GM12878 (cell line): Measurements from ENCODE around the gene TXNIP. TPM values are rescaled to one million over a fixed set of nuclear protein-coding genes. Genes with fewer than 3 reads are reported as not detected.

Source experiments
- ATF7 ChIP-seq: fragments of 450-650 bp; IDR thresholded peaks from 2 replicates; pipeline ENCODE4 v1.6.1; 2016; ENCODE audit warnings: low read depth, mild to moderate bottlenecking
- BMI1 ChIP-seq: fragments of 450-650 bp; IDR thresholded peaks from 2 replicates; pipeline ENCODE4 v1.6.1; 2016; ENCODE audit warnings: mild to moderate bottlenecking, moderate library complexity, borderline replicate concordance
- CHD1 ChIP-seq: IDR thresholded peaks from 2 replicates; pipeline ENCODE4 v1.6.1; 2012; ENCODE audit warnings: low read depth, low read length, improper control_type of control experiment
- CREB1 ChIP-seq: IDR thresholded peaks from 2 replicates; pipeline ENCODE4 v1.6.1; 2012; ENCODE audit warnings: low read depth, mild to moderate bottlenecking, inconsistent platforms
- FOS ChIP-seq: IDR thresholded peaks from 3 replicates; pipeline ENCODE4 v1.6.1; 2011; ENCODE audit warnings: borderline replicate concordance; ENCODE audit not compliant: insufficient read length; ENCODE audit errors: extremely low read depth
- HSF1 ChIP-seq: fragments of 150-350 bp; IDR thresholded peaks from 2 replicates; pipeline ENCODE4 v1.6.1; 2014; ENCODE audit warnings: mild to moderate bottlenecking, low read depth, low read length
- IRF3 ChIP-seq: fragments of 450-650 bp; IDR thresholded peaks from 2 replicates; pipeline ENCODE4 v1.6.1; 2014; ENCODE audit warnings: mild to moderate bottlenecking
- IRF4 ChIP-seq: IDR thresholded peaks from 2 replicates; pipeline ENCODE4 v1.6.1; 2011; ENCODE audit warnings: low read depth, low read length
- MAX ChIP-seq: IDR thresholded peaks from 2 replicates; pipeline ENCODE4 v1.6.1; 2012; ENCODE audit warnings: low read depth, low read length, improper control_type of control experiment
- MEF2B ChIP-seq: fragments of 450-650 bp; IDR thresholded peaks from 2 replicates; pipeline ENCODE4 v1.6.1; 2018; ENCODE audit warnings: mild to moderate bottlenecking, moderate library complexity; ENCODE audit not compliant: partially characterized antibody, poor library complexity, severe bottlenecking
- MTA3 ChIP-seq: IDR thresholded peaks from 2 replicates; pipeline ENCODE4 v1.6.1; 2012; ENCODE audit warnings: low read length, inconsistent platforms, borderline replicate concordance
- NR2C1 ChIP-seq: fragments of 450-650 bp; IDR thresholded peaks from 2 replicates; pipeline ENCODE4 v1.6.1; 2017; ENCODE audit warnings: antibody characterized with exemption, mild to moderate bottlenecking, moderate library complexity
- NR2F1 ChIP-seq: fragments of 450-650 bp; conservative IDR thresholded peaks from 2 replicates; pipeline ENCODE4 v1.6.1; 2017; ENCODE audit warnings: mild to moderate bottlenecking
- PML ChIP-seq: IDR thresholded peaks from 2 replicates; pipeline ENCODE4 v1.6.1; 2012; ENCODE audit warnings: low read length, inconsistent platforms
- POLR2AphosphoS5 ChIP-seq: IDR thresholded peaks from 2 replicates; pipeline ENCODE4 v1.6.1; 2011; ENCODE audit warnings: mild to moderate bottlenecking, low read length, inconsistent platforms
- RCOR1 ChIP-seq: conservative IDR thresholded peaks from 2 replicates; pipeline ENCODE4 v1.6.1; 2012; ENCODE audit warnings: low read depth, low read length, improper control_type of control experiment
- RELA ChIP-seq: fragments of 450-650 bp; IDR thresholded peaks from 2 replicates; pipeline ENCODE4 v1.8.0; 2014; ENCODE audit warnings: borderline replicate concordance; ENCODE audit not compliant: partially characterized antibody
- RELB ChIP-seq: fragments of 450-650 bp; IDR thresholded peaks from 2 replicates; pipeline ENCODE4 v1.6.1; 2017; ENCODE audit warnings: low read depth, mild to moderate bottlenecking, moderate library complexity
- TARDBP ChIP-seq: IDR thresholded peaks from 2 replicates; pipeline ENCODE4 v1.6.1; 2016; ENCODE audit warnings: borderline replicate concordance
- ZBTB33 ChIP-seq: fragments of 450-650 bp; IDR thresholded peaks from 2 replicates; pipeline ENCODE4 v1.6.1; 2017; ENCODE audit warnings: mild to moderate bottlenecking
- ZNF592 ChIP-seq: fragments of 450-650 bp; IDR thresholded peaks from 2 replicates; pipeline ENCODE4 v1.6.1; 2017; ENCODE audit warnings: mild to moderate bottlenecking, moderate library complexity
- polyA plus RNA-seq, 11 experiments: library from polyadenylated mRNA; depleted of rRNA in 4 of 11; unstranded in 6 of 11; stranded (reverse) in 5 of 11; fragments of >200 nt; fragmentation: Nextera tagmentation in 4 of 11; fragmentation: Illumina TruSeq in 1 of 11; extraction: Ambion mirVana in 4 of 11; extraction: Trizol in 1 of 11; gene quantifications; 1 replicate in 1 of 11; 2 replicates in 10 of 11; pipeline versions ENCODE4 v1.2.1 to v1.2.3, GENCODE V29; 2011 to 2016; ENCODE audit warnings: inconsistent platforms in 2 of 11, missing spikeins in 2 of 11, low read depth in 1 of 11
- total RNA-seq, 4 experiments: library from RNA; depleted of rRNA in 3 of 4; stranded (reverse); fragments of >200 nt in 3 of 4; fragmentation: Illumina TruSeq in 1 of 4; extraction: Trizol in 1 of 4; gene quantifications; 2 replicates each; pipeline versions ENCODE4 v1.2.1 to v1.2.3, GENCODE V29; 2013 to 2021

TXNIP gene
- total and polyA plus RNA-seq, 10 of the 15 experiments (the other 5 are each of a cell fraction or from before 2014, with no cell fraction given): 48.7 to 133 (median 107) TPM

GRCh38 chr1:145978471-145978853, 17.9 kb downstream of the TXNIP start (continued):
- no peak for TF ChIP-seq ZBTB33
- peak; percentile 46 for TF ChIP-seq MEF2B
- no peak for TF ChIP-seq HSF1
- no peak; the same call in 1 of the 2 replicates for TF ChIP-seq PML
- peak; percentile 42; the same call in 1 of the 2 replicates for TF ChIP-seq NR2C1
- TF ChIP-seq POLR2AphosphoS5: no peak
- no peak for TF ChIP-seq TARDBP
- no peak for TF ChIP-seq RCOR1
- TF ChIP-seq CHD1: no peak
- TF ChIP-seq IRF4: peak; percentile 67; the same call in 1 of the 2 replicates
- peak; percentile 27; the same call in 1 of the 2 replicates for TF ChIP-seq NR2F1
- TF ChIP-seq RELA: no peak
- TF ChIP-seq RELB: peak; percentile 26; the same call in 1 of the 2 replicates
- TF ChIP-seq FOS: no peak
- TF ChIP-seq BMI1: peak; percentile 21; the same call in 1 of the 2 replicates
- TF ChIP-seq MTA3: 0 out of 2 replicates have a peak, but pooled peaks have one; percentile 30
- TF ChIP-seq ATF7: peak; percentile 61; the same call in 1 of the 2 replicates
- no peak for TF ChIP-seq MAX
- TF ChIP-seq ZNF592: no peak
- TF ChIP-seq IRF3: no peak
- no peak for TF ChIP-seq CREB1
